NCI-H2081 (cell line): ENCODE data around the gene PRICKLE1.

Experiments used
- DNase-seq, 2 experiments: peaks; one replicate each; lab custom pipeline; 2025; lab: John Stamatoyannopoulos, UW

Gene PRICKLE1

DNA sequence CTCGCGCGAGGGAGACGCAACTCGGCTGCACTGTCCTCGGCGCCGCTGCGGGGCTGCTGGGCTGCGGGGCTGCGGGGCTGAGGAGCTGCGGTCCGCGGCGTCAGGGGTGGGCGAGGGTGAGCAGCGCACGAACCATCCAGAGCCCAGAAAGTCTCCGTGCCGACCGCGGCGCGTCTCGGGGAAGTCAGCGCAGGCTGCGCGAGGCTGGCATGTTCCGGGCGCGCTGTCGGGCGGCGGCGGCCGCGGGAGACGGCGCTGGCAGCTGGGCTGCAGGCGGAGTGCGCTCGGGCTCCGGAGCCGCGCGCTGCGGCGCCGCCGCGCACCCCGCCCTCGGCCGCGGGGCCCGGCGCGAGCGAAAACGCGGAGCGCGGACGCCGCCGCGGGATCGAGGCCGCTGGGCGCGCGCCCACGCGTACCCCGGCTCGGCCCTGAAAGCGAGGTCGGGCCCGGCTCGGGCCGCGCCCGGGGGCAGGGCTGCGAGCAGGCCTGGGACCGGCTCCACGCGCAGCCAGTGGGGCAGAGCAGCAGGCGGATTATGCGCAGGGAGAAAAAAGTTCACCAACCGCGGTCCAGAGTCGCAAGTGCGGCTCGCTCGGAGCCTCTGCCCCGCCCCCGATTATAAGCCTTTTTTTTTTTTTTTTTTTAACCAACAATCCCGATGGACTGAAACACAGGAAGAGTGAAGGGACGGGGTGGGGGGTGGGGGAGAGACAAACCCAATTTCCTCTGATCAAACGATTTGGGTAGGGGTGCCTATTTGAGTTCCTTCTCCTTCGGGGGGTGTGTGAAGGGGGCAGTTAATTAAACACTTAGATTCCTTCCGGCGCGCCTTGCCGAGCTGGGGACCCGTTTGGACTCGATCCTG is at the start of gene PRICKLE1:
PRICKLE1 (minus strand) TSS at position 282 of the 865 bp plus-strand sequence. CDS start 117,230 bp downstream, outside the sequence.
- DNase-seq = peak; percentile 51 to 54

DNA sequence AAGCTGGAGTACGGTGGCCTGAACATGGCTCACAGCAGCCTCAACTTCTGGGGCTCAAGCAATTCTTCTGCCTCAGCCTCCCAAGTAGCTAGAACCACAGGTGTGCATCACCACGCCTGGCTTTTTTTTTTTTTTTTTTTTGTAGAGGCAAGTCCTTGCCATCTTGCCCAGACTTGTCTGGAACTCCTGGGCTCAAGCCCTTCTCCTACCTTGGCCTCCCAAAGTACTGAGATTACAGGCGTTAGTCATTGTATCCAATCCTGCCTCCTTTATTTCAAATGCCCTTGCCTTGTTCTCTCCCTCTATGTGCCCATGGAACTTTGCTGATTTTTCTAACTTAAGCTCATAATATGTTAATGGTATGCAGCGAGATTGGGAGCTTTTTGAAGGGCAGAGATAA is 49.2 kb upstream of the PRICKLE1 start:
- DNase-seq = no peak

DNA sequence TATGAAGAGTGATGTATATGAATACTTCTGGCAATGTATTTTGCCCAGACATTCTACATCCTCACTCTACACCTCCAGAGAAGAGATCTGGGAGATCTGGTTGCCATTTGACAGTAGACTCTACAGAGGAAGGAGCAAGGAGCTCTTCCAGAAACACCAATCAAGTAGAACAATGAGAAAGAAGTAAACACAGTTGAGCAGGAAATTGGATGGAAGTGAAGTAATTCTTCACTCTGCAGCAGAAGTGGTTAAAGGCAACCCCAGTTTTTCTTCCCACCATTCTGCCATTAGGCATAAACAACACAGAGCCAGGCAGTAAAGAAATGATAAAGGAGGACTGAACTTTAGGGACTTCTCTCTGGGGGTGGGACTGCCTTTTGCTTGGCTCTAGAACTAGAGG is 48.5 kb upstream of the PRICKLE1 start:
- no peak for DNase-seq

DNA sequence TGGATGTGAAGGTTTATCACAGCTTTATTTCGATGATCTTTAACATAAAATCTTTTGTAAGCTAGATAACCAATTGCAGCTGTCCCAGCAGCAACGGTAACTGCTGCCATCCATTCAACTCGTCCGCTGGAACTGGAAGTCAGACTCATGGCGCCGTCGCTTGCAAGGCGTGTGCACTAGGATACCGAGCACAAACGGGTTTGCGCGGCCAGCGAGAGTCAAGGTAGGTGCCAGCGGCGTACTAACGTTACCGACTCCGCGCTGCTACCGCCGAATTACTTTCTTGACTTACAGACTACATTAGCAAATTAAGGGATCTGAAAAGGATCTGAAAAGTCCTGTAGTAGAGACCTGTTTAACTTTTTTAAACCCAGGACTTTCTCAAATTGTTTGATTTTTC is 47.4 kb upstream of the PRICKLE1 start:
- no peak for DNase-seq

DNA sequence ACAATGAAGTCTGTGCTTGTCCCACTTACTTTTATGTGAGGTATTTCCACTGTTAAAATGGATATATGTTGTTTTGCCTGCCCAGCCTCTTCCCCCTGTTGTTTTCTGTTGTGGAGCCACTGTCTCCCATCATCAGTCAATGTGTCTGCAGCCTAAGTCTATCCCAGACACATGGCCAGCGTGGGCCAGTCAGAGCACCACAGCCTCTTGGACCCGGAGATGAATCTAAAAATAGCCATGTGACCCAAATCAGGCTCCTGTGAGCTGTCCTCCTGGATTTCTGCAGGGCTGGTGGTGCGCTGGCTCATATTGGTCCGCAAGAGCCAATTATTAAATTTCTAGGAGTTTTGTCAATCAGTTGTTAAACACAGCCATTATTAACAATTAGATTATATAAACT is 44.0 kb upstream of the PRICKLE1 start:
- DNase-seq = no peak

DNA sequence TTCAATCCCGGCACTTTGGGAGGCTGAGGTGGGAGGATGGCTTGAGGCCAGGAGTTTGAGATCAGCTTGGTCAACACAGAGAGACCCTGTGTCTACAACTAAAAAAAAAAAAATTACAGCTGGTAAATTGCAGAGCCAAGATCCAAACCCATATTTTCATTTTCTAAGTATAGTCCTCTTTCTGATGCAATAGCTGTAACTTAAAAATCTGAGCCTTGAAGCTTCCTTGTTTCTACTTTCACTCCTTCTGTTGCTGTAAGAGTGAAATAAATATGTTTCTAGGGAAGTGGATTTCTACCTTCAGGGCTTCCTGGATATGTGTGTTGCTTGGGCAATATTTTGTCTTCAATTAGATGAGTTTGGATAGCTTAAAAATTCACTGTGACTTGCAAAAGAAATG is 42.0 kb upstream of the PRICKLE1 start:
- DNase-seq = no peak

DNA sequence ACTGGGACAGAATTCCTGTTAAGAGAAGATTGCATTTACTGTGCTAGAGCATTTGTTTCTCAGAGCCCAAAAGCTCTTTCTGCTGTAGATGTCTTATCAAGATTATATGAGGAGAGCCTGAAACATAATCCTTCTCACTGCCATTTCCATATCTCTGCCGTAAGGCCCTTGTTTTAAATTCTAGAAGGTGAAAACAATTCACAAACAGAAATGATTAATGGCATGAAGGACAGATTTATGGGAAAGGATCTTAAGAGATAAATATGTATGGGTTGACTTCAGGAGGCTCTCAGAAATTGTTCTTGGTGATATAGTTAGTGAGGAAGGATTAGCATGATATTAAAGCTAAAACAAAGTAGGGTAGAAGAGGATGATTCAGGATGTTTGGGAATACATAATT is 40.8 kb upstream of the PRICKLE1 start:
- no peak for DNase-seq

DNA sequence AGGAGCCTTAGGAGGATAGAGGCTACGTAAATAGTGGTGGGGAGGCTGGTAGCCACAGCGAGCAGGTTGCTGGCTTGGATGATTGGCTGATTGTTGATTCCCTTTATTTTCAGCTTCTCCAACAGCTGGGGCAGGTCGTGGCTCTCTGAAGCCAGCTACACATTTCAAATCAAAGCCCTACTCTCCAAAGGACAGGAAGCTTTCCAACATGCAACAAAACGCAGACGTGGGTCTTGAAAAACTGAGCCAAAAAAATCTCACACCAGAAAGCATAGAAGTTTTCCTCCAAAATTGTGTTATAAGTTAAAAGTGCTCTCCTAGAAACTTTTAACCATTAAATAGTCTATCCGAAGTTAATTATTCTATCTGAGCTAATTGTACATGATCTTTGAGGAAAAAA is 37.6 kb upstream of the PRICKLE1 start:
- no peak for DNase-seq

DNA sequence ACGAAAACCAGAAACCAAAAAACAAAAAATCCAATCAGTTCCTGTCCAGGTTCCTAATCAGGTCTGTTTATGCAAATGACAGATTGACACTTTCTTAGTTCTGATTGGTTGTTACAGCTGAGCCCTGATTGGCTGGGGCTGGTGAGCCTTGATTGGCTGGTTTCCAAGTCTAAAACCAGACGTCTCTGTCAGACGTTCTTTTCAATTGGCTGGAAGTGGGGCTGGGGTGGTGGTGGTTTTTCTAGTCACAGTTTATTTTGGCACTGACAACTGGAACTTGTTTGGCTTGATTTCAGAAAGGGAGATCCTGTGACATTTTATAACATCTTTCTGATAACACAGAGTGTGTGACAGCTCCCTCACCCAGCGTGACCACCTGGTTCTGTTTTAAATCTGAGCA is 36.1 kb upstream of the PRICKLE1 start:
- DNase-seq = peak; percentile 0 to 5

DNA sequence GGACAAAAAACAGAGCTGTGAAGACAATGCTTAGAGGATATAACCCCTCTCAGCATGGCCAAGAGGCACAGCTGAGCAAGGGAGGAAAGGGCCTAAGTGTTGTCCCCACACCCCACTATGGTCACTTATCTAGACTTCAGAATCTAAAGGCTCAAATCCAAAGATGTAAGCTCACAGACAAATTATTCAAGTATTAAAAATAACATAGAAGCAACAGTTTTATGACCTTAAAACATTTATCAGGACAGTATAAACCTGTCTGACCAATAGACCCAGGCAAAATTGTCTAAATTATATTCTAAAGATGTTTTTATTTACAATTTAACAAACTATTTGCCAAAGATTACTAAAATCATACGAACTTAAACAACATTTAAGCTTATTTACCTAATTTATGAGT is 28.1 kb upstream of the PRICKLE1 start:
- no peak for DNase-seq

DNA sequence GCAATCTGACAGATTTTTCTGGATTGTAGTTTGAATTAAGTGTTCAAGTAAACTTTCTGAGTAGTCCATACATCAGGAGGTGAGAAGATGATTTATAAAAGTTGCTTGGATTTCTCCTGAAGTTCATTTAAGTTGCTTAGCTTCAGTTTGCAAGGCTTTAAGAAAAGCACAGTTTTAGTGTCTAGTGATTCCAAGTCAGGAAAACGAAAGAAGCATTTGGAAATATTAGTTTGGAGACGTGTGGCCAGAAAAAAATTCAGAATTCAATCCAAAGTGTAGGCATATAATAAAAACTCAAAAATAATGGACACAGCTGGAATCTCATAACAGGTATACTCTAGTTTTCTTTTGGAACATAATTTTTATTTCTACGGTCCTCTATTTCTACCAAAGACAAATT is 25.5 kb upstream of the PRICKLE1 start:
- DNase-seq = no peak

DNA sequence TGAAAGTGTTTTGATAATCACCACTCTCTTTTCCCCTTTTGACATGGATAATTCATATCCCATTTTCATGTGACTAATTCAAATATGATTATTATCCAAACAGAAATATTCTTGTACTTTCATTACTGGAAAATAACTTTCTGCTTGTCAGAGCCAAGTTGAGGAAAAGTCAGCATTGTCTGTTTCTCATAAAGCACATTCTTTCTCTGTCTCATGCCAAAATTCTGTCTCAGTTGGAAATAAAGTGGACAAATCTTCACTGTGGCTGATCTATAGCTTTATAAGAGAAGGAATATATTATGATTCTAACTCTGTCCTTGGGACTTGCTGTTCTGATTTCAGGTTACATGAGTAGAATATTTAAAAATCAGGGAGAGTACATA is 22.7 kb upstream of the PRICKLE1 start:
- no peak for DNase-seq

DNA sequence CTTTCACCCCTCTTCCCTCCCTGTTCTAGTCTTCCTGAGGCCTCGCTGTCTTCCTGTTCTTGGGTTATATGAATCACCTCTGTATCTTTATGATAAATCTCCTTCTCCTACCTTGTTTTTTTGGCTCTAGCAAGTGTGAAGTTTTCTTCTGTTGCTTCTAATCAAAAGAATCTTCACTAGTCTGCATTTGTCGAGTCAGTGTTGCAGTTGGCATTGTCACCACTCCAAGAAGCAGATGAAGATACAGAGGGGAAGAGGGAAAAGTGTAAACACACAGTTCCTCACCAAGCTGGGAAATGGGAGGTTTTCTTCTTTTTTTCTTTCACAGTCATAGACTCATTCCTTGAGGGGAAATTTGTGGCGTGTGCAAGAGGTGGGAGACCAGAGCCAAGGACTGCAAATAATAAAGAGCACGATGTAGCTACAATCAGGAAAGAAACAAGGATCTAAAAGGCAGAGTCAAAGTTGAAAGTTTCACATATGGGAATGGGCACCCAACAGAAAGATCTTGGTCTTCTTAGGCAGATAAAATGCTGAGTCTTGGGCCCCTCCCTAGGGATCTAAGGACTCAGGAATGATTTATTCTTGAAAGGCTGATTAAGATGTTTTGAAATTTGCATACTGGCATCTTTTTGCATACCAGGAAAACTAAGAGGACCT is 22.2 kb upstream of the PRICKLE1 start:
- DNase-seq = no peak

DNA sequence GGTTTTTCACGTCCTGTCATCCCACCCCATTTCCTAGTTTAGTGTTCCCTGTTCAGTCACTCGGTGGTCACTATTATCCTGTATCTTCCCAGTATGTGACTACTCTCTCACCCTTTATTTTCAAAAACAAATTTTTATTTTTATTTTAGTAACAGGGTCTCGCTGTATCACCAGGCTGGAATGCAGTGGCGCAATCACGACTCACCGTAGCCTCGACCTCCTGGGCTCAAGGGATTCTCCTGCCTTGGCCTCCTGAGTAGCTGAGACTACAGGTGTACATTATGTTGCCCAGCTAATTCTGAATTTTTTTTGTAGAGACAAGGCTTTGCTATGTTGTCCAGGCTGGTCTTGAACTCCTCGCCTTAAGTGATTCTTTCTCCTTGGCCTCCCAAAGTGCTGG is 20.1 kb upstream of the PRICKLE1 start:
- no peak for DNase-seq

DNA sequence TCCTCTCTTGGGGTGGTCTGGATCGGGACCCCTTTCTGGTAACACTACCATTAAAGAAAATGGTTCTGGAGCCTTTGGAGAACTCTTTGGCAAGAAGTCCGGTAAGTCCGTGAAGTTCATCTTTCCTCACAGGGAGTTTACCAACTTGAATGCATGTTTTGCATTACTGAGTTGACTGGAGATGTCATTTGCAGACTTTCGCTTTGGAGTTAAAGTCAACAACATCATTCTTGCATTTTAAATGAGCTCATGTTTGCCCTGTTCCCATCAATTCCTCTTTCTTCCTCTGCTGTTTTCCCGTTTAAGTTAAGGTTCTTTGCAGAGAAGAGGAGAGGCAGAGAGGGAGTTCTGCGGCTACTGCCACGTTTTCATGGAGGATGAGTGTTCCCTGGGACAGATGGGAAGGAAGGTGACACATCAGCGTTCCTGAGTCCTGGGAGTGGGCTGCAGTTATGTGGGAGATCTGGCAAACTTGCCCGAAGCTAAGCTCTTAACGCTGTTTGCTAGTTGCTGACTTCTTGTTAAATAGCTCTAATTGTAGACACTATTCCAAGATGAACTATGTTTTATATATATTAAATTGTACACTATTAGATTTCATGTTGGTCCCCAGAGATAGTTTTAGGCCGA is 18.8 kb upstream of the PRICKLE1 start:
- DNase-seq = no peak

DNA sequence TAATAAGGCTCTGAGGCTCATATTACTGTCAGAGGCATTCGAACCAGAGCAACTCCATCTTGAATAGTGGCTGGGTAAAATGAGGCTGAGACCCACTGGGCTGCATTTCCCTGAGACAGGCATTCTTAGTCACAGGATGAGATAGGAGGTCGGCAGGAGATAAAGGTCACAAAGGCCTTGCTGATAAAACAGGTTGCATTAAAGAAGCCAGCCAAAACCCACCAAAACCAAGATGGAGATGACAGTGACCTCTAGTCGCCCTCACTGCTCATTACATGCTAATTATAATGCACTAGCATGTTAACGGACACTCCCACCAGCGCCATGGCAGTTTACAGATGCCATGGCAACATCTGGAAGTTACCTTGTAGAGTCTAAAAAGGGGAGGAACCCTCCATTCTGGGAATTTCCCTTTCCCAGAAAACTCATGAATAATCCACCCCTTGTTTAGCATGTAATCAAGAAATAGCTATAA is 18.1 kb upstream of the PRICKLE1 start:
- DNase-seq = no peak

DNA sequence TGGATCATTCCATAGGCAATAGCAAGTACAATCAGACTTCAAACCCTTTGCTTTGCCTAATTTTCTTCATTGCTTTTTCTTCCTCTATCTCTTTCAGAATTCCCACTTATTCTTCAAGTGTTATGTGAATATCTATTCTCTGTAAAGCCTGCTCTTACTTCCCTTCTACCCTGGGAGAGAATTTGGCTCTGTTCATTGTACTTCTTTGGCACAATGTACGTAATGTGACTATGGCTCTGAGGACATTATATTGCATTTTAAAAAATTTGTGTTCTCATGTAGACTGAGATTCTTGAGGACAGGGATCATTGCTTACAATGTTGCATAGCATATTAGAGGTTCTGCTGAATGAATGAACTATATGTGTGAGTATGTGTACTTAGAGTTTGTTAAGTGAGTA is 16.9 kb upstream of the PRICKLE1 start:
- no peak for DNase-seq

DNA sequence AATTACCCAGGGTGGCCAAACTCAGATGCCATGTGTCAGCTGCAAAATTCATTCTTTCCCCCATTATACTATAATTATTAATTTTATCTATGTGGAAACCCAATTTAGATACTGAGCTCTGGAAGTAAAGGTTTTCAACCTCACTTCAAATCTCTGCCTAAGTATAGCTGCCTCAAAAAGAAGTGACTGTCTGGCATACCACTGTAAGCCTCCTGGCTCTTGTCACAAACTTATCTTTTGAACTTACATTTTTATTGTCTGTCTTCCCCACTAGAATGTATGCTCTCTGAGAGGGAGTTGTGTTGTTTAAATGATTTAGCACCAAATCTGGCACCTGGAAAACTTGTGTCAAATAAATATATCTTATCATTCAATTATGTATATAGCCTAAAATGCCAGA is 16.1 kb upstream of the PRICKLE1 start:
- DNase-seq = no peak

DNA sequence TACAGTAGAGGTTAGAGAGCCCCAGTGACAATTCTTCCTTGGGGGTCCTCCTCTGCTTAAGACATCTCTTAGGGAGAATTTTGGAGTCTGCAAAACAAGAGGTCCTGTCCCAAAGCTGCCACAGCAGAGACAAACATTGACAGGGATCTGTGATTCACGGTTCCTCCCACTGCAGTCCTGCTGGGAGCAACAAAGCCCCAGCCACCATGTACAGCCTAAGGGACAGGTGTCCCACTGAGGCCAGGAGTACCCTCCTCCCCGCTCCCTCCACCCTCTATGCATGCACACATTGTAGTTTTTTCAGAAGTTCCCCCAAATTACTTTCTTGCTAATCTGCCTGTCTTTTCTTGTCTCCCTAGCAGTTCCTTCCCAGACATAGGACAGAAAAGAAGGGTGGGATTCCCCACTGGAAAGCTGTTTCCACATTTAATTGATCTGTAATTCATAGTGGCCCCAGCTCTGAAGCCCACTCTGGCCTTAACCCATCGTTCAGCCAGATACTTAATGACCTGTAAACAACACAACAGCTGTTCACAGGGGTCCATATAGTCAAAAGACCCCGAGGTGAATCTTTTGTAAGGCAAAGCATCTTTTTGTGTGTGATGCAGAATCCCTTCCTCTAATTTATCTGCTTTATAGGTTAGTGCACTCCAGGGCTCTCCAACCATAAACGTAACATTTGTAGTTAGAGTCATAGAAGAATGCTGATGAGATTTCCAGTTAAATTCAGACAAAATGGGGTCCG is 13.9 kb upstream of the PRICKLE1 start:
- DNase-seq = no peak

DNA sequence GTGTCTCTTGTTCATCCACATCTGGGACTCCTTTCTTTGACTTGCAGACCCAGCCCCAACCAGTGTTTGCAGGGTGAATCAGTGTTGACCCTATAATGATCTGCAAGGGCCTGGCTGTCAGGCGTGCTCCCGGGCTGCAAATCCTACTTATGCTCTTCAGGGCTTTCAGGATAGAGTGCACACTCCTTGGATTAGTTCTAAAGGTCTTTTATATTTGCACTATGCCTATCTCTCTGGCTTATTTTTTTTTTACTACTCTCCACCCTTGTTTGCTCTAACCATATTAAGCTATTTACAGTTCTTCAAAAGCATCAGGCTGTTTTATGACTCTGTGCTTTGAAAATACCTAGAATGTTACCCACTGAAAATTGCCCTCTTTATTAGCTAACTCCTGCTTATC is 4.3 kb upstream of the PRICKLE1 start:
- DNase-seq = no peak

DNA sequence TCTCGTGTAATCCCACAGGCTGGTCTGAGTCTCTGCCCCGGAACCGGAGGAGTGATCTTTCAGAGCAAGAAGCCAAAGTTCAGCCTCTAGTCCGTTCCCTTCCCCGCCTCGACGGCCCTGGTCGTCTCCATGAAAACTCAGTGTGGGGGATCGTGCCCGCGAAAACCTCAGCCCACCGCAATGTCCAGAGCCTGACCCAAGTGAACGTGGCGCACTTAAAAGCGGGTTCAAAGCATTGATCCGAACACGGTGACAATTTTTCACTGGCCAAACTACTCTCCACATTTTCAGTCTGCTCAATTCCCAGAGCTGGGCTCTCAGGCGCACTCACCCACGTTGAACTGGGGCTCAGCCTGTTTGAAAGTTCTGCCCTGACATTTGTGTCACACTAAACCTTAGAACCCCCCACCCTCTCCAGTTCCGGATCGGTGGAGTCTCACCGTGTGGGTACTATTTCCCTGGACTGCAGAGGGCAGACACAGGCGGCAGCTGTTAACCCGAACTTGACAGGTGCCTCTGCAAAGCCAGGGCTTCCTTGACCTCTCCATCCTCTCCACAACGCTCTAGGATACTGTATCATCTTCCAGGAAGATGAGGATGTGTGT is 886 bp upstream of the PRICKLE1 start:
- DNase-seq = no peak
